Gastroesophageal sphincter (tissue), 3 donors: ENCODE results near the gene EBF4.

Experiments
- CTCF ChIP-seq, 4 experiments: fragments of 200-600 bp in 2 of 4; fragments of 450-650 bp in 2 of 4; sonication (generic) in 1 of 4; IDR thresholded peaks; one replicate each; pipeline ENCODE4 v1.5.1; 2017 to 2019; ENCODE audit warnings: antibody characterized with exemption in 4 of 4, mild to moderate bottlenecking in 2 of 4, moderate library complexity in 2 of 4
- EP300 ChIP-seq: sonication (generic); formaldehyde crosslinking; IDR thresholded peaks from one replicate; pipeline ENCODE4 v1.6.1; 2017; ENCODE audit warnings: antibody characterized with exemption, mild to moderate bottlenecking
- POLR2A ChIP-seq, 2 donors: fragments of 450-650 bp; IDR thresholded peaks; one replicate each; pipeline ENCODE4 v1.6.1; 2017; ENCODE audit warnings: antibody characterized with exemption in 2 of 2, mild to moderate bottlenecking in 2 of 2, moderate library complexity in 1 of 2
- POLR2AphosphoS5 ChIP-seq: sonication (generic); formaldehyde crosslinking; IDR thresholded peaks from one replicate; pipeline ENCODE4 v1.6.1; 2017; ENCODE audit warnings: antibody characterized with exemption

GRCh38 chr20:2699775-2700413 lies 7.3 kb downstream of the EBF4 start:
- no peak for TF ChIP-seq CTCF (IDR thresholded peaks at IDR 0.05)
- TF ChIP-seq POLR2A (IDR thresholded peaks at IDR 0.05) = no peak
- no peak for TF ChIP-seq EP300
- TF ChIP-seq POLR2AphosphoS5 = no peak
